Thyroid gland (tissue), 4 donors: Measurements from ENCODE around the gene POC1A. TPM values are rescaled to one million over a fixed set of nuclear protein-coding genes. Genes with fewer than 3 reads are reported as not detected.

Experiments used
- DNase-seq, 2 donors: peaks; one replicate each; pipeline ENCODE4 v3.0.0-alpha.2; 2019
- H3K27ac ChIP-seq, 3 donors: fragments of 200-600 bp; sonication (generic); 1 replicate in 2 of 3; 2 replicates in 1 of 3; pipeline ENCODE4 v1.5.1; 2016 to 2019; ENCODE audit warnings: mild to moderate bottlenecking in 1 of 3, moderate library complexity in 1 of 3
- H3K27me3 ChIP-seq: fragments of 200-600 bp; sonication (generic); one replicate; pipeline ENCODE4 v1.5.1; 2019
- H3K36me3 ChIP-seq, 2 donors: fragments of 200-600 bp; sonication (generic); one replicate each; pipeline ENCODE4 v1.5.1; 2016 to 2019
- H3K4me1 ChIP-seq, 2 donors: fragments of 200-600 bp; sonication (generic); one replicate each; pipeline ENCODE4 v1.5.1; 2017 to 2019
- H3K4me3 ChIP-seq, 3 donors: fragments of 200-600 bp; sonication (generic); replicated peaks in 1 of 3; 1 replicate in 2 of 3; 2 replicates in 1 of 3; pipeline ENCODE4 v1.5.1; 2016; ENCODE audit warnings: mild to moderate bottlenecking in 1 of 3
- H3K9me3 ChIP-seq: fragments of 200-600 bp; sonication (generic); one replicate; pipeline ENCODE4 v1.5.1; 2017
- CTCF ChIP-seq, 6 experiments: fragments of 200-600 bp in 3 of 6; fragments of 450-650 bp in 3 of 6; sonication (generic) in 3 of 6; IDR thresholded peaks; one replicate each; pipeline ENCODE4 v1.5.1; 2016 to 2019; ENCODE audit warnings: antibody characterized with exemption in 6 of 6, mild to moderate bottlenecking in 2 of 6, inconsistent platforms in 1 of 6, moderate library complexity in 1 of 6
- POLR2A ChIP-seq, 2 donors: fragments of 450-650 bp; IDR thresholded peaks; one replicate each; pipeline ENCODE4 v1.6.1; 2017; ENCODE audit warnings: antibody characterized with exemption in 2 of 2, mild to moderate bottlenecking in 2 of 2, moderate library complexity in 1 of 2
- WGBS, 2 donors: methylation state at CpG; one replicate each; pipeline ENCODE4 v1.1.5; 2017; 5-methylcytosine and 5-hydroxymethylcytosine counted together
- intact Hi-C: fragments of 100-400 bp; cut with DNase I; formaldehyde crosslinking; loops from one replicate; pipeline ENCODE4 v1.15.1; 2023
- total RNA-seq, 4 donors: library from RNA; depleted of rRNA; stranded (reverse); fragments of >200 nt; gene quantifications; one replicate each; pipeline ENCODE4 v1.2.3, GENCODE V29; 2016

POC1A gene
- total RNA-seq, 4 donors from 2014 or later, result 0.40 to 2.8 (median 1.5) TPM

GRCh38 chr3:52067526-52067925 lies 86.7 kb downstream of the POC1A start:
- no peak for DNase-seq
- Histone ChIP-seq H3K27ac (no peak overlapping the region), H3K4me3 (no peak overlapping the region), H3K36me3 (no peaks in the 10 kb centered on the region), H3K9me3 (no peaks in the 10 kb centered on the region), H3K4me1 (peaks cover 19 to 22% of the 10 kb centered on the region in 2 donors), H3K27me3 (no peaks in the 10 kb centered on the region)
- 81 to 85% methylated on average over 4 of the region's 4 CpGs for WGBS, 2 donors
- no peak for TF ChIP-seq CTCF (IDR thresholded peaks at IDR 0.05)
- TF ChIP-seq POLR2A (IDR thresholded peaks at IDR 0.05), result no peak
- intact Hi-C loops, result no loop called here

DNA sequence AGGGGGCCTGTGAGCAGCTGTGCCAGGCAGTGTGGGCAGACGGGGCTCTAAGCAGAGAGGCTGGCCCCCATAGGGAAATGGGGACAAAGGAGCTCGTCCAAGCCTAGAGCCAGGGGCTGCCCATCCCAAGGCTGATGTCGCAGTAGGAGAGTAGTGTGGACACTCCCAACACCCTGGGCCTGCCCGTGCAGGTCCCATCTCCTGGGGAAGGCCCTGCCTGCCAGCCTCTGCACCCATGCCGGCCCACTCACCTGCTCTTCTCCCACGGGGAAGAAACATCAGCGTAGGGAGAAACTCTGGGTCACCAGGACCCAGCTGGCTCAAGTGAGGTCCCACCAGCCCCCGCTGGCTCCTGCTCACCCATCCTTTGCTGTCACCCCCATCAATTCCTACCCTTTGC lies 87.2 kb downstream of the POC1A start:
- intact Hi-C loops, result no loop called here
- no peak overlapping the region for H3K4me3 ChIP-seq
- H3K36me3 ChIP-seq, result no peaks in the 10 kb centered on the region
- TF ChIP-seq POLR2A (IDR thresholded peaks at IDR 0.05), result no peak
- peaks cover 19 to 22% of the 10 kb centered on the region in 2 donors for H3K4me1 ChIP-seq
- WGBS, 2 donors, result 94 to 98% methylated on average over 8 of the region's 8 CpGs
- no peak for DNase-seq
- no peak overlapping the region for H3K27ac ChIP-seq
- H3K9me3 ChIP-seq, result no peaks in the 10 kb centered on the region
- H3K27me3 ChIP-seq, result no peaks in the 10 kb centered on the region

GRCh38 chr3:52065264-52065756 lies 88.9 kb downstream of the POC1A start:
- WGBS, 2 donors, result 71 to 77% methylated on average over 6 to 11 of the region's 12 CpGs
- Histone ChIP-seq H3K9me3 (no peaks in the 10 kb centered on the region), H3K4me3 (no peak overlapping the region), H3K27ac (no peak overlapping the region), H3K27me3 (no peaks in the 10 kb centered on the region), H3K36me3 (no peaks in the 10 kb centered on the region), H3K4me1 (peaks cover 6 to 9% of the 10 kb centered on the region in 2 donors)
- DNase-seq, result no peak
- no peak for TF ChIP-seq CTCF (IDR thresholded peaks at IDR 0.05)
- TF ChIP-seq POLR2A (IDR thresholded peaks at IDR 0.05), result no peak
- intact Hi-C loops, result no loop called here

DNA sequence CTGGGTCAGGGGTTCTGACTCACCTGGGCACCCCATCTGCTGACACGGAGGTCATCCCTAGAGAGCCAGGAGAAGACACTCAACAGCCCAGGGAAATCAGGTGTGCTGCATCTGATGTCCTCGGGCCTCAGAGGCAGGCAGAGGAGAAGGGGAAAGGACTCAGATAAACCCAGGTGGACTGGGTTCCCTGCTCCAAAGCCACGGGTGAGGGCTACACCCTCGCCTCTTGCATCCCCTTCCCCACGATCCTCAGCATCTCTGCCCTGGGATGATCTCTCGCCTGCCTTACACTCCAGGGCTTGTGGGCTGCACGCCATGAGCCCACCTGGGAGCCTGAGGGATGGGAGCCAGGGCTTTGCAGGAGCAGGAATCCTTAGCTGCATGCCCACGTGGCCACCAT lies 89.7 kb downstream of the POC1A start:
- no peak for DNase-seq
- intact Hi-C loops, result loop anchor here (5.0 kb wide), 1 partner anchor 62 kb away; no protein-coding TSS in a partner anchor
- H3K4me3 ChIP-seq, result no peak overlapping the region
- TF ChIP-seq CTCF (IDR thresholded peaks at IDR 0.05) (no peak), POLR2A (IDR thresholded peaks at IDR 0.05) (no peak)
- no peaks in the 10 kb centered on the region for H3K36me3 ChIP-seq
- H3K9me3 ChIP-seq, result no peaks in the 10 kb centered on the region
- H3K27ac ChIP-seq, result no peak overlapping the region
- H3K27me3 ChIP-seq, result no peaks in the 10 kb centered on the region
- H3K4me1 ChIP-seq, result peaks cover 0 to 1% of the 10 kb centered on the region in 2 donors
- 84 to 89% methylated on average over 5 to 7 of the region's 8 CpGs for WGBS, 2 donors

- DNase-seq, result no peak
- intact Hi-C loops, result loop anchor here (5.0 kb wide), 1 partner anchor 61 kb away; no protein-coding TSS in a partner anchor
- Histone ChIP-seq H3K36me3 (no peaks in the 10 kb centered on the region), H3K4me1 (no peaks in the 10 kb centered on the region), H3K4me3 (no peak overlapping the region), H3K9me3 (no peaks in the 10 kb centered on the region), H3K27me3 (no peaks in the 10 kb centered on the region), H3K27ac (no peak overlapping the region)
- TF ChIP-seq POLR2A (IDR thresholded peaks at IDR 0.05) (no peak), CTCF (IDR thresholded peaks at IDR 0.05) (no peak)
- WGBS, 2 donors, result 77 to 78% methylated on average over 14 of the region's 14 CpGs
Observed at GRCh38 chr3:52063026-52063723, 91.0 kb downstream of the POC1A start.
